A549 (cell line): Measurements from ENCODE around the gene TRIM59.

Experiments used
- EP300 ChIP-seq, 2 experiments: fragments of >200 bp; sonication (Bioruptor Twin); formaldehyde crosslinking; IDR thresholded peaks; 2 replicates in 1 of 2; 3 replicates in 1 of 2; pipeline ENCODE4 v1.6.1; 2016 to 2017
- HOXB13 ChIP-seq: fragments of 250-450 bp; sonication (Bioruptor Pico); IDR thresholded peaks from 2 replicates; pipeline ENCODE4 v1.5.0; 2020; ENCODE audit warnings: low read depth, mild to moderate bottlenecking, moderate library complexity
- JUNB ChIP-seq: fragments of >200 bp; sonication (Bioruptor Twin); formaldehyde crosslinking; IDR thresholded peaks from 2 replicates; pipeline ENCODE4 v1.6.1; 2016
- PHF8 ChIP-seq: fragments of 200-600 bp; sonication (generic); IDR thresholded peaks from 2 replicates; pipeline ENCODE4 v1.6.1; 2016; ENCODE audit warnings: low read depth, mild to moderate bottlenecking, antibody characterized with exemption, moderate library complexity, borderline replicate concordance
- POLR2A ChIP-seq: IDR thresholded peaks from 2 replicates; pipeline ENCODE4 v1.6.1; 2012; ENCODE audit warnings: mild to moderate bottlenecking, low read length
- RCOR1 ChIP-seq: fragments of 150-350 bp; IDR thresholded peaks from 2 replicates; pipeline ENCODE4 v1.6.1; 2014; ENCODE audit warnings: antibody characterized with exemption, low read length, low read depth
- TP53 ChIP-seq: fragments of 250-450 bp; sonication (Bioruptor Pico); IDR thresholded peaks from 2 replicates; pipeline ENCODE4 v1.5.0; 2021; ENCODE audit warnings: mild to moderate bottlenecking, moderate library complexity
- TF ChIP-seq, protein P1 (sequence below): fragments of 150-350 bp; IDR thresholded peaks from 2 replicates; pipeline ENCODE4 v1.6.1; 2014; ENCODE audit warnings: low read depth, mild to moderate bottlenecking, low read length
- TF ChIP-seq, protein P2 (sequence below): fragments of >200 bp; sonication (Bioruptor Twin); formaldehyde crosslinking; IDR thresholded peaks from 3 replicates; pipeline ENCODE4 v1.5.1; 2016
- TF ChIP-seq, protein P3 (sequence below): fragments of 200-600 bp; sonication (generic); IDR thresholded peaks from 2 replicates; pipeline ENCODE4 v1.6.1; 2016; ENCODE audit warnings: antibody characterized with exemption, mild to moderate bottlenecking, moderate library complexity

DNA sequence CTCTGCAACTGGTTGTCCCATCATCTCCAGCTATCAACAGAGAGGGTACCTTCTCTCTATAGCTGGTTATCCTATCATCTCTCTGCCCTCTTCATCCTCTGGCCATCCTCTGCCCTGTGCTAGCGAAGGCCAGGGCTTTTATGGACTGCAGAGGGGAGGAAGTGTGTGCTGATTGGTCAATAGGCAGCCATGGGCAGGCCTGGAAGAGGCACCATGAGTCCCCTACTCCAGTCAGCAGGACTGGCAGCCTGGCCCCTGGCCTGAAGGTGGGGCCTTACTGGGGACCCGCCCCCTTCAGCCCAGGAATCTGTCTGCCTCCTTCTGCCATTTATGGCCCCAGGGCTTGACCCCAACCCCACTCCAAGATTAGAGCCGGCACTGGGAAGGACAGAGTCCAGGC is 10.4 kb upstream of the TRIM59 start:
- no peak for TF ChIP-seq EP300 (IDR thresholded peaks at IDR 0.05)
- TF ChIP-seq, protein P1, sequence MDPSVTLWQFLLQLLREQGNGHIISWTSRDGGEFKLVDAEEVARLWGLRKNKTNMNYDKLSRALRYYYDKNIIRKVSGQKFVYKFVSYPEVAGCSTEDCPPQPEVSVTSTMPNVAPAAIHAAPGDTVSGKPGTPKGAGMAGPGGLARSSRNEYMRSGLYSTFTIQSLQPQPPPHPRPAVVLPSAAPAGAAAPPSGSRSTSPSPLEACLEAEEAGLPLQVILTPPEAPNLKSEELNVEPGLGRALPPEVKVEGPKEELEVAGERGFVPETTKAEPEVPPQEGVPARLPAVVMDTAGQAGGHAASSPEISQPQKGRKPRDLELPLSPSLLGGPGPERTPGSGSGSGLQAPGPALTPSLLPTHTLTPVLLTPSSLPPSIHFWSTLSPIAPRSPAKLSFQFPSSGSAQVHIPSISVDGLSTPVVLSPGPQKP, result no peak
- no peak for TF ChIP-seq POLR2A
- no peak for TF ChIP-seq TP53 (CRISPR knock-in tag)
- TF ChIP-seq, protein P2, sequence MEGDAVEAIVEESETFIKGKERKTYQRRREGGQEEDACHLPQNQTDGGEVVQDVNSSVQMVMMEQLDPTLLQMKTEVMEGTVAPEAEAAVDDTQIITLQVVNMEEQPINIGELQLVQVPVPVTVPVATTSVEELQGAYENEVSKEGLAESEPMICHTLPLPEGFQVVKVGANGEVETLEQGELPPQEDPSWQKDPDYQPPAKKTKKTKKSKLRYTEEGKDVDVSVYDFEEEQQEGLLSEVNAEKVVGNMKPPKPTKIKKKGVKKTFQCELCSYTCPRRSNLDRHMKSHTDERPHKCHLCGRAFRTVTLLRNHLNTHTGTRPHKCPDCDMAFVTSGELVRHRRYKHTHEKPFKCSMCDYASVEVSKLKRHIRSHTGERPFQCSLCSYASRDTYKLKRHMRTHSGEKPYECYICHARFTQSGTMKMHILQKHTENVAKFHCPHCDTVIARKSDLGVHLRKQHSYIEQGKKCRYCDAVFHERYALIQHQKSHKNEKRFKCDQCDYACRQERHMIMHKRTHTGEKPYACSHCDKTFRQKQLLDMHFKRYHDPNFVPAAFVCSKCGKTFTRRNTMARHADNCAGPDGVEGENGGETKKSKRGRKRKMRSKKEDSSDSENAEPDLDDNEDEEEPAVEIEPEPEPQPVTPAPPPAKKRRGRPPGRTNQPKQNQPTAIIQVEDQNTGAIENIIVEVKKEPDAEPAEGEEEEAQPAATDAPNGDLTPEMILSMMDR, result no peak
- TF ChIP-seq JUNB, result no peak
- TF ChIP-seq PHF8, result no peak
- TF ChIP-seq, protein P3, sequence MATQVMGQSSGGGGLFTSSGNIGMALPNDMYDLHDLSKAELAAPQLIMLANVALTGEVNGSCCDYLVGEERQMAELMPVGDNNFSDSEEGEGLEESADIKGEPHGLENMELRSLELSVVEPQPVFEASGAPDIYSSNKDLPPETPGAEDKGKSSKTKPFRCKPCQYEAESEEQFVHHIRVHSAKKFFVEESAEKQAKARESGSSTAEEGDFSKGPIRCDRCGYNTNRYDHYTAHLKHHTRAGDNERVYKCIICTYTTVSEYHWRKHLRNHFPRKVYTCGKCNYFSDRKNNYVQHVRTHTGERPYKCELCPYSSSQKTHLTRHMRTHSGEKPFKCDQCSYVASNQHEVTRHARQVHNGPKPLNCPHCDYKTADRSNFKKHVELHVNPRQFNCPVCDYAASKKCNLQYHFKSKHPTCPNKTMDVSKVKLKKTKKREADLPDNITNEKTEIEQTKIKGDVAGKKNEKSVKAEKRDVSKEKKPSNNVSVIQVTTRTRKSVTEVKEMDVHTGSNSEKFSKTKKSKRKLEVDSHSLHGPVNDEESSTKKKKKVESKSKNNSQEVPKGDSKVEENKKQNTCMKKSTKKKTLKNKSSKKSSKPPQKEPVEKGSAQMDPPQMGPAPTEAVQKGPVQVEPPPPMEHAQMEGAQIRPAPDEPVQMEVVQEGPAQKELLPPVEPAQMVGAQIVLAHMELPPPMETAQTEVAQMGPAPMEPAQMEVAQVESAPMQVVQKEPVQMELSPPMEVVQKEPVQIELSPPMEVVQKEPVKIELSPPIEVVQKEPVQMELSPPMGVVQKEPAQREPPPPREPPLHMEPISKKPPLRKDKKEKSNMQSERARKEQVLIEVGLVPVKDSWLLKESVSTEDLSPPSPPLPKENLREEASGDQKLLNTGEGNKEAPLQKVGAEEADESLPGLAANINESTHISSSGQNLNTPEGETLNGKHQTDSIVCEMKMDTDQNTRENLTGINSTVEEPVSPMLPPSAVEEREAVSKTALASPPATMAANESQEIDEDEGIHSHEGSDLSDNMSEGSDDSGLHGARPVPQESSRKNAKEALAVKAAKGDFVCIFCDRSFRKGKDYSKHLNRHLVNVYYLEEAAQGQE, result no peak
- TF ChIP-seq RCOR1, result no peak
- TF ChIP-seq HOXB13 (CRISPR knock-in tag), result no peak
